GM12878 (cell line): ENCODE data around the gene EFCAB7. TPM values are rescaled to one million over a fixed set of nuclear protein-coding genes. Genes with fewer than 3 reads are reported as not detected.

ENCODE experiments used
- ATAC-seq: fragments of 200-7000 bp; cut with Tn5 transposase; 3 replicates; pipeline ENCODE4 v1.9.1; 2020; ENCODE audit warnings: mild to moderate bottlenecking, moderate library complexity
- BruUV-seq: library from RNA; stranded (reverse); fragments of 400-500 nt; replicated peaks from 2 replicates; lab custom pipeline; 2021; lab: Mats Ljungman, UMichigan
- CTCF ChIA-PET: fragments of 300-600 bp; sonication (Branson Sonifier 250); formaldehyde crosslinking; extraction: SDS; loops from one replicate; lab custom pipeline; 2021; ENCODE audit warnings: inconsistent platforms; lab: Yijun Ruan, JAX
- POLR2A ChIA-PET: fragments of 350-600 bp; formaldehyde crosslinking; extraction: SDS; loops from one replicate; lab custom pipeline; 2021; ENCODE audit warnings: inconsistent platforms; lab: Charles Lee
- RAD21 ChIA-PET: fragments of 300-600 bp; sonication (Branson Sonifier 250); formaldehyde crosslinking; loops from one replicate; lab custom pipeline; 2023; ENCODE audit warnings: antibody characterized with exemption; ENCODE audit not compliant: unreplicated experiment; lab: Charles Lee
- SMC1A ChIA-PET: fragments of 300-600 bp; sonication (Branson Sonifier 250); formaldehyde crosslinking; loops from one replicate; lab custom pipeline; 2023; ENCODE audit not compliant: unreplicated experiment, uncharacterized antibody; lab: Charles Lee
- DNase-seq: peaks from one replicate; pipeline ENCODE4 v3.0.0-alpha.2; 2011; ENCODE audit warnings: low read depth, low spot score
- FAIRE-seq: peaks from 3 replicates; lab custom pipeline; 2011; peaks lifted over from hg19 to GRCh38; lab: Jason Lieb, UNC
- H2AFZ ChIP-seq: 2 replicates; pipeline ENCODE4 v1.6.0; 2011; ENCODE audit warnings: low read depth, low read length, control low read depth; ENCODE audit not compliant: control insufficient read depth
- H3K27ac ChIP-seq: 2 replicates; pipeline ENCODE4 v1.5.1; 2011; ENCODE audit warnings: control low read depth; ENCODE audit not compliant: control insufficient read depth, insufficient read depth
- H3K27me3 ChIP-seq, 2 experiments: replicated peaks in 1 of 2; 2 replicates each; pipeline versions ENCODE4 v1.6.0 to v1.6.1; 2011; ENCODE audit warnings: low read length in 1 of 2; ENCODE audit not compliant: control insufficient read depth in 2 of 2, insufficient read depth in 2 of 2
- H3K36me3 ChIP-seq, 2 experiments: 2 replicates each; pipeline ENCODE4 v1.5.1; 2011; ENCODE audit warnings: low read length in 1 of 2; ENCODE audit not compliant: control insufficient read depth in 2 of 2, insufficient read depth in 2 of 2
- H3K4me1 ChIP-seq: 2 replicates; pipeline ENCODE4 v1.6.1; 2011; ENCODE audit warnings: mild to moderate bottlenecking, low read length, moderate library complexity, mixed read lengths; ENCODE audit not compliant: control insufficient read depth, insufficient read depth
- H3K4me2 ChIP-seq: 2 replicates; pipeline ENCODE4 v1.6.0; 2011; ENCODE audit warnings: control low read depth; ENCODE audit not compliant: control insufficient read depth, insufficient read depth
- H3K4me3 ChIP-seq: fragments of 200-600 bp; sonication (generic); 2 replicates; pipeline ENCODE4 v1.5.1; 2016
- H3K79me2 ChIP-seq: 2 replicates; pipeline ENCODE4 v1.6.0; 2011; ENCODE audit warnings: low read length; ENCODE audit not compliant: control insufficient read depth, insufficient read depth
- H3K9ac ChIP-seq: 2 replicates; pipeline ENCODE4 v1.8.0; 2011; ENCODE audit warnings: low read length, control low read depth, mixed read lengths; ENCODE audit not compliant: control insufficient read depth, insufficient read depth
- H3K9me3 ChIP-seq: replicated peaks from 3 replicates; pipeline ENCODE4 v1.5.1; 2011; ENCODE audit warnings: mild to moderate bottlenecking, low read length; ENCODE audit not compliant: control insufficient read depth, insufficient read depth
- H4K20me1 ChIP-seq: 2 replicates; pipeline ENCODE4 v1.6.0; 2011; ENCODE audit not compliant: control insufficient read depth, insufficient read depth
- ATF7 ChIP-seq: fragments of 450-650 bp; IDR thresholded peaks from 2 replicates; pipeline ENCODE4 v1.6.1; 2016; ENCODE audit warnings: low read depth, mild to moderate bottlenecking
- BHLHE40 ChIP-seq, 2 experiments: fragments of 450-650 bp in 1 of 2; IDR thresholded peaks; 2 replicates each; pipeline ENCODE4 v1.6.1; 2011 to 2017; ENCODE audit warnings: low read depth in 2 of 2, borderline replicate concordance in 1 of 2, improper control_type of control experiment in 1 of 2, low read length in 1 of 2, mild to moderate bottlenecking in 1 of 2
- CBX5 ChIP-seq: sonication (generic); IDR thresholded peaks from 2 replicates; pipeline ENCODE4 v1.6.1; 2016; ENCODE audit warnings: low read depth, moderate library complexity, mild to moderate bottlenecking, inconsistent platforms
- GATAD2B ChIP-seq: fragments of 450-650 bp; conservative IDR thresholded peaks from 2 replicates; pipeline ENCODE4 v1.6.1; 2017; ENCODE audit warnings: low read depth, mild to moderate bottlenecking, moderate library complexity
- PAX8 ChIP-seq: fragments of 450-650 bp; IDR thresholded peaks from 2 replicates; pipeline ENCODE4 v1.6.1; 2017; ENCODE audit warnings: mild to moderate bottlenecking, moderate library complexity
- RB1 ChIP-seq: fragments of 450-650 bp; formaldehyde crosslinking; IDR thresholded peaks from 2 replicates; pipeline ENCODE4 v1.6.1; 2017; ENCODE audit warnings: mild to moderate bottlenecking, borderline replicate concordance
- RELA ChIP-seq: fragments of 450-650 bp; IDR thresholded peaks from 2 replicates; pipeline ENCODE4 v1.8.0; 2014; ENCODE audit warnings: borderline replicate concordance; ENCODE audit not compliant: partially characterized antibody
- STAT3 ChIP-seq: IDR thresholded peaks from 2 replicates; pipeline ENCODE4 v1.6.1; 2011; ENCODE audit warnings: low read depth, low read length, improper control_type of control experiment
- WGBS: methylation state at CpG from one replicate; pipeline ENCODE4 v1.1.6; 2016; ENCODE audit warnings: low lambda C conversion rate; ENCODE audit not compliant: insufficient replicate concordance, insufficient coverage; ENCODE audit errors: missing lambda C conversion rate; 5-methylcytosine and 5-hydroxymethylcytosine counted together
- in situ Hi-C: fragments of 300-500 bp; cut with MboI; formaldehyde crosslinking; loops from 9 replicates; pipeline ENCODE4 v1.14.3; 2018; ENCODE audit warnings: mixed read lengths
- intact Hi-C: fragments of 100-400 bp; cut with micrococcal nuclease; formaldehyde crosslinking; loops from one replicate; pipeline ENCODE4 v1.14.2; 2022; ENCODE audit not compliant: unreplicated experiment
- polyA plus RNA-seq, 11 experiments: library from polyadenylated mRNA; depleted of rRNA in 4 of 11; unstranded in 6 of 11; stranded (reverse) in 5 of 11; fragments of >200 nt; fragmentation: Nextera tagmentation in 4 of 11; fragmentation: Illumina TruSeq in 1 of 11; extraction: Ambion mirVana in 4 of 11; extraction: Trizol in 1 of 11; gene quantifications; 1 replicate in 1 of 11; 2 replicates in 10 of 11; pipeline versions ENCODE4 v1.2.1 to v1.2.3, GENCODE V29; 2011 to 2016; ENCODE audit warnings: inconsistent platforms in 2 of 11, missing spikeins in 2 of 11, low read depth in 1 of 11
- total RNA-seq, 4 experiments: library from RNA; depleted of rRNA in 3 of 4; stranded (reverse); fragments of >200 nt in 3 of 4; fragmentation: Illumina TruSeq in 1 of 4; extraction: Trizol in 1 of 4; gene quantifications; 2 replicates each; pipeline versions ENCODE4 v1.2.1 to v1.2.3, GENCODE V29; 2013 to 2021

Gene EFCAB7
- total and polyA plus RNA-seq, 10 of the 15 experiments (the other 5 are each of a cell fraction or from before 2014, with no cell fraction given) = 4.4 to 9.8 (median 5.7) TPM

GRCh38 chr1:63523738-63524137, 413 bp downstream of the EFCAB7 start:
- Histone ChIP-seq H3K27me3 (no peaks in the 10 kb centered on the region), H3K36me3 (no peaks in the 10 kb centered on the region), H3K9ac (peak overlapping the region; percentile 88), H3K79me2 (peaks cover 33% of the 10 kb centered on the region), H2AFZ (peak overlapping the region; percentile 100), H3K9me3 (no peaks in the 10 kb centered on the region), H4K20me1 (no peaks in the 10 kb centered on the region), H3K27ac (peak overlapping the region; percentile 97), H3K4me3 (peak overlapping the region; percentile 83), H3K4me2 (peak overlapping the region; percentile 77), H3K4me1 (peaks cover 6% of the 10 kb centered on the region)
- DNase-seq = no peak
- SMC1A ChIA-PET = interaction anchor here (1.2 to 2.9 kb wide), 3 partner anchors 14 to 40 kb away, joined by 3 to 14 read pairs (median 5); no protein-coding TSS in a partner anchor
- in situ Hi-C loops = no loop called here
- POLR2A ChIA-PET = interaction anchor here (0.8 to 0.9 kb wide), 2 partner anchors 11 to 15 kb away, joined by 3 read pairs; no protein-coding TSS in a partner anchor
- whole genome bisulfite sequencing = 2% methylated on average over 11 of the region's 11 CpGs
- peak; percentile 28 for ATAC-seq
- BruUV-seq = TSS peak; percentile 74
- TF ChIP-seq STAT3 (no peak), CBX5 (no peak), BHLHE40 (IDR thresholded peaks at IDR 0.05; ENCODE audit: borderline replicate concordance in 1 of 2, low read depth in 2 of 2, low read length in 1 of 2) (no peak), GATAD2B (no peak), RELA (no peak), PAX8 (no peak), RB1 (no peak), ATF7 (no peak)
- intact Hi-C loops = no loop called here
- FAIRE-seq = no peak
- CTCF ChIA-PET = interaction anchor here (0.6 to 2.2 kb wide), 9 partner anchors 8 to 692 kb away, joined by 3 to 11 read pairs (median 3); partner anchors contain the start of gene ALG6
- RAD21 ChIA-PET = no interaction called here
